Spleen (tissue), 11 donors: Measurements from ENCODE around the gene BBS9. TPM values are rescaled to one million over a fixed set of nuclear protein-coding genes. Genes with fewer than 3 reads are reported as not detected.

Experiments
- DNase-seq: peaks from one replicate; pipeline ENCODE4 v3.0.0-alpha.2; 2020
- H3K27ac ChIP-seq, 8 donors: fragments of 200-600 bp; sonication (generic) in 7 of 8; 1 replicate in 4 of 8; 2 replicates in 4 of 8; pipeline versions ENCODE4 v1.5.0 to v1.8.0; 2016 to 2021; ENCODE audit warnings: inconsistent platforms in 4 of 8, mild to moderate bottlenecking in 4 of 8, moderate library complexity in 1 of 8
- H3K27me3 ChIP-seq, 7 donors: fragments of 200-600 bp; sonication (generic) in 6 of 7; replicated peaks in 1 of 7; 1 replicate in 4 of 7; 2 replicates in 3 of 7; pipeline versions ENCODE4 v1.5.0 to v1.8.0; 2016 to 2021; ENCODE audit warnings: inconsistent platforms in 3 of 7, mild to moderate bottlenecking in 1 of 7
- H3K36me3 ChIP-seq, 6 donors: fragments of 200-600 bp; sonication (generic) in 5 of 6; 1 replicate in 4 of 6; 2 replicates in 2 of 6; pipeline versions ENCODE4 v1.5.0 to v1.8.0; 2016 to 2021; ENCODE audit warnings: inconsistent platforms in 2 of 6
- H3K4me1 ChIP-seq, 6 donors: fragments of 200-600 bp; sonication (generic) in 5 of 6; 1 replicate in 3 of 6; 2 replicates in 3 of 6; pipeline versions ENCODE4 v1.5.0 to v1.8.0; 2016 to 2021; ENCODE audit warnings: inconsistent platforms in 3 of 6
- H3K4me3 ChIP-seq, 8 donors: fragments of 200-600 bp; sonication (generic) in 7 of 8; 1 replicate in 4 of 8; 2 replicates in 4 of 8; pipeline versions ENCODE4 v1.5.0 to v1.8.0; 2016 to 2021; ENCODE audit warnings: inconsistent platforms in 4 of 8, mild to moderate bottlenecking in 4 of 8, moderate library complexity in 2 of 8
- H3K9me3 ChIP-seq, 8 donors: fragments of 200-600 bp; sonication (generic) in 7 of 8; 1 replicate in 4 of 8; 2 replicates in 4 of 8; pipeline versions ENCODE4 v1.5.0 to v1.8.0; 2016 to 2021; ENCODE audit warnings: inconsistent platforms in 4 of 8
- CTCF ChIP-seq, 11 experiments: fragments of 200-600 bp in 7 of 11; fragments of 450-650 bp in 4 of 11; sonication (generic) in 4 of 11; IDR thresholded peaks in 8 of 11; conservative IDR thresholded peaks in 3 of 11; 1 replicate in 7 of 11; 2 replicates in 4 of 11; pipeline versions ENCODE4 v1.4.0 to v1.8.0; 2016 to 2021; ENCODE audit warnings: antibody characterized with exemption in 11 of 11, inconsistent platforms in 4 of 11, mild to moderate bottlenecking in 1 of 11
- POLR2A ChIP-seq, 3 donors: fragments of 450-650 bp; IDR thresholded peaks; one replicate each; pipeline ENCODE4 v1.5.1; 2017; ENCODE audit warnings: antibody characterized with exemption in 3 of 3, mild to moderate bottlenecking in 1 of 3
- POLR2AphosphoS5 ChIP-seq, 3 donors: sonication (generic); formaldehyde crosslinking; IDR thresholded peaks; one replicate each; pipeline ENCODE4 v1.5.1; 2017; ENCODE audit warnings: antibody characterized with exemption in 3 of 3
- WGBS, 5 donors: extraction: QIAGEN DNeasy Blood & Tissue Kit in 3 of 5; methylation state at CpG; one replicate each; pipeline versions ENCODE4 v1.1.5 to v1.1.7; 2013 to 2018; 5-methylcytosine and 5-hydroxymethylcytosine counted together
- intact Hi-C: fragments of 100-400 bp; cut with DNase I; formaldehyde crosslinking; loops from one replicate; pipeline ENCODE4 v1.15.0; 2023; ENCODE audit warnings: low total_unique reads
- polyA plus RNA-seq, 3 donors: library from polyadenylated mRNA; stranded (reverse); fragments of 200-250 nt; gene quantifications; one replicate each; pipeline ENCODE4 v1.2.1, GENCODE V29; 2013
- total RNA-seq, 7 donors: library from RNA; depleted of rRNA in 3 of 7; stranded (reverse); fragments of >200 nt in 3 of 7; fragmentation: NEBNext Ultra II Directional in 4 of 7; extraction: Animal tissue kit (Norgen Biotek cat#: 25700) in 4 of 7; gene quantifications; one replicate each; pipeline versions ENCODE4 v1.1.0 to v1.2.1, GENCODE V29; 2016 to 2021
- donor health status: healthy with polysubstance abuse.
- donor health status: DM: no; HTN: no; CAD: no; lungs with moderate emphysema.
- donor health status: DM: no; HTN: no; CAD: no.
- donor health status: Bipolar disorder and iron deficiency.
- donor health status: healthy.
- donor health status: DM: no; HTN: no; CAD: no.
- donor health status: DM: yes; HTN: yes; CAD: no.

BBS9 gene
- total and polyA plus RNA-seq, 10 donors, result 2.3 to 44.1 (median 25.3) TPM

- Histone ChIP-seq H3K4me3 (no peak overlapping the region), H3K9me3 (no peaks in the 10 kb centered on the region), H3K36me3 (no peaks in the 10 kb centered on the region), H3K27me3 (no peaks in the 10 kb centered on the region), H3K4me1 (peaks cover 0 to 25% (median 9%) of the 10 kb centered on the region in 6 donors), H3K27ac (no peak overlapping the region)
- TF ChIP-seq CTCF (IDR thresholded peaks at IDR 0.05 in 8 of 11, conservative IDR thresholded peaks at IDR 0.05 in 3 of 11) (no peak), POLR2AphosphoS5 (IDR thresholded peaks at IDR 0.05) (no peak), POLR2A (IDR thresholded peaks at IDR 0.05) (no peak)
- intact Hi-C loops, result no loop called here
- WGBS, 5 donors, result 94 to 99% (median 97%) methylated on average over 2 of the region's 2 CpGs
- DNase-seq, result no peak
Observed at GRCh38 chr7:33422141-33422540, 292.8 kb downstream of the BBS9 start.

GRCh38 chr7:33422825-33423645, 293.7 kb downstream of the BBS9 start:
- Histone ChIP-seq H3K9me3 (no peaks in the 10 kb centered on the region), H3K36me3 (no peaks in the 10 kb centered on the region), H3K4me1 (peaks cover 0 to 25% (median 9%) of the 10 kb centered on the region in 6 donors), H3K4me3 (no peak overlapping the region), H3K27ac (no peak overlapping the region), H3K27me3 (no peaks in the 10 kb centered on the region)
- intact Hi-C loops, result no loop called here
- TF ChIP-seq POLR2A (IDR thresholded peaks at IDR 0.05), result no peak
- TF ChIP-seq CTCF (IDR thresholded peaks at IDR 0.05 in 8 of 11, conservative IDR thresholded peaks at IDR 0.05 in 3 of 11), result no peak
- TF ChIP-seq POLR2AphosphoS5 (IDR thresholded peaks at IDR 0.05), result no peak
- WGBS, 5 donors, result 88 to 94% (median 92%) methylated on average over 8 of the region's 8 CpGs
- no peak for DNase-seq

- Histone ChIP-seq H3K4me3 (no peak overlapping the region), H3K36me3 (no peaks in the 10 kb centered on the region), H3K27ac (no peak overlapping the region), H3K27me3 (no peaks in the 10 kb centered on the region), H3K9me3 (no peaks in the 10 kb centered on the region), H3K4me1 (peaks cover 0 to 25% (median 9%) of the 10 kb centered on the region in 6 donors)
- intact Hi-C loops, result no loop called here
- WGBS, 5 donors, result 43 to 69% (median 60%) methylated on average over 1 of the region's 1 CpG
- DNase-seq, result no peak
- TF ChIP-seq POLR2A (IDR thresholded peaks at IDR 0.05), result no peak
- peak in 6 of 11 experiments; percentile 28 to 51 (median 47) for TF ChIP-seq CTCF (IDR thresholded peaks at IDR 0.05 in 8 of 11, conservative IDR thresholded peaks at IDR 0.05 in 3 of 11)
- TF ChIP-seq POLR2AphosphoS5 (IDR thresholded peaks at IDR 0.05), result no peak
Observed at GRCh38 chr7:33423646-33424020, 294.3 kb downstream of the BBS9 start.

GRCh38 chr7:33425395-33425794, 296.0 kb downstream of the BBS9 start:
- peak; percentile 30 for DNase-seq
- 84 to 96% (median 90%) methylated on average over 5 of the region's 5 CpGs for WGBS, 5 donors
- H3K27me3 ChIP-seq, result no peaks in the 10 kb centered on the region
- no peak overlapping the region for H3K27ac ChIP-seq
- TF ChIP-seq POLR2AphosphoS5 (IDR thresholded peaks at IDR 0.05), result no peak
- TF ChIP-seq POLR2A (IDR thresholded peaks at IDR 0.05), result no peak
- TF ChIP-seq CTCF (IDR thresholded peaks at IDR 0.05 in 8 of 11, conservative IDR thresholded peaks at IDR 0.05 in 3 of 11), result no peak
- intact Hi-C loops, result no loop called here
- H3K9me3 ChIP-seq, result no peaks in the 10 kb centered on the region
- peaks cover 0 to 25% (median 9%) of the 10 kb centered on the region in 6 donors for H3K4me1 ChIP-seq
- H3K4me3 ChIP-seq, result no peak overlapping the region
- no peaks in the 10 kb centered on the region for H3K36me3 ChIP-seq
